ENCODE data around the gene SRXN1. TPM values are rescaled to one million over a fixed set of nuclear protein-coding genes. Genes with fewer than 3 reads are reported as not detected.
A peak's percentile ranks its signal among the peaks of the same experiment; 100 is the strongest.

Gene SRXN1
- total RNA-seq, 1 donor from 2014 or later, result 22.3 TPM

DNA sequence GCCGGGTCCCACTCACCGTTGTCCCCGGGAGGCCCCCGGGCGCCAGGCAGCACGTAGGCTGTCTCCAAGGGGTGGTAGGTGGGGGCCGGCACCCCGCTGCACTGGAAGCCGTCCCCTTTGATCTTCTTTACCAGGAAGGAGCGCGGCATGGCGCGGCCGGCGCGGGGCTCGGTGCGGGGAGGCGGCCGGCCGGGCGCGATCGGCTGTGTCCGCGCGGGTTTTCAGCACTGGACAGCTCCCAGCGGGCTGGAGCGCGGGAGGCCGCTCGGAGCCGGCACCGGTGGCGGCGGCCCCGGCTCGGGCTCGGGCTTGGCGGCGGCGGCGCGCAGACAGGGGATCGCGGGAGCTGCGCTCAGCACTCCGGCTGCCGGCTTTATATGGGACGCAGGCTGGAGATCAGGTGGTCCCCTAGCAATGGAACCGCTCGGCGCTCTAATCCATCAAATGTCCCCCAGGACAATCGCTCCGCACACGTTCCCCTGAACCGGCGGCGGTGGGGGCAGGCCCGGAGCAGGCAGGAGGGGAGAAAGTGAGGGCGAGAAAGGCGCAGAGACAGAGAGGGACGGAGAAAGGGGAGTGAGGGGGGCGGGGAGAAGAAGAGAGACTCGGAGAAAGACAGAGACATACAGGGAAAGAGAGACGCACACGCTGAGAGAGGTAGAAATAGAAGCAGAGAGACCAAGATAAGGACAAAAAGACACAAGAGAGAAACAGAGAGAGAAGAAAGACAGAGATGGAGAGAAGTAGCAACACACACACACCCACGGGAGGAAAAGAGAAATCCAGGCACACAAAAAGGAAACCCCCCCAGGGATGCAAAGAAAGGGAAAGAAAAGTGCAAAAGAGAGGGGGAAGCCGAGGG is 22.7 kb upstream of the SRXN1 start, which contains the start of gene SCRT2:
Gene SCRT2, minus strand, starts transcription at position 350 of the 862 bp plus-strand sequence. Its CDS starts 201 bp downstream, at position 149.
- peak; percentile 25 to 84 for DNase-seq (ENCODE audit: low read depth in 2 of 2)

GRCh38 chr20:675033-675452 is 22.0 kb upstream of the SRXN1 start:
- DNase-seq (ENCODE audit: low read depth in 2 of 2), result no peak

GRCh38 chr20:673603-674001 is 20.6 kb upstream of the SRXN1 start:
- DNase-seq (ENCODE audit: low read depth in 2 of 2), result no peak

DNA sequence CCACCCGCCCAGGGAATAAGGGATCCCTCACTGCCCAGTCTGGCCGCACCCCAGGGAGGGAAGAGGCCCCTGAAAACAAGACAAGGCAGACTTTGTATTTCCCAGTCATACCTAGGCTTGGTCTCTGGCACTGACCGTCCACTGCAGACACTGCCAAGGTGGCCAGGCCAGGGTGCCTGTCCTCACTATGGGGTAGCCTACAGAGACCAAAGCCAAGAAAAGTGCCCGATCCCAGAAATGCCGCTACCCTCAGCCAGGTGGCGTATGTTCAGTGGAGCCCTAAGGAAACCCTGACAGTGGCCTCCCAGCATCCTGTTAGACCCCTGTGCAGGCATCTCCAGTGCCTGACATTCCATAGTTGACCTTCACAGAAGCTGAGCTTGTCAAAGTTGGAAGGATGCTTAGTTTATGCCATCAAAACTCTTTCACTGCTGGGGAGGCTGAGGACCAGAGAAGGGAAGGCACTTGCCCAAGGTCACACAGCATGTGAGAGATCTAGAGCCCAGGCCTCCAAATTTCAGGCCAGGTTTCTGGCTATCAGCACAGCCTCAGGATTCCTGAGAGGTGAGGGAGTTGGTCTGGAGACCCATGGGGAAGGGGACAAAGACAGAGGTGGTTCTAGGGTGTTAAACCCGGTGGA is 20.1 kb upstream of the SRXN1 start:
- DNase-seq (ENCODE audit: low read depth in 2 of 2), result no peak

GRCh38 chr20:671252-672030 is 18.4 kb upstream of the SRXN1 start:
- no peak for DNase-seq (ENCODE audit: low read depth in 2 of 2)

- no peak for DNase-seq (ENCODE audit: low read depth in 2 of 2)
Measured at GRCh38 chr20:669573-669972, 16.6 kb upstream of the SRXN1 start.

DNA sequence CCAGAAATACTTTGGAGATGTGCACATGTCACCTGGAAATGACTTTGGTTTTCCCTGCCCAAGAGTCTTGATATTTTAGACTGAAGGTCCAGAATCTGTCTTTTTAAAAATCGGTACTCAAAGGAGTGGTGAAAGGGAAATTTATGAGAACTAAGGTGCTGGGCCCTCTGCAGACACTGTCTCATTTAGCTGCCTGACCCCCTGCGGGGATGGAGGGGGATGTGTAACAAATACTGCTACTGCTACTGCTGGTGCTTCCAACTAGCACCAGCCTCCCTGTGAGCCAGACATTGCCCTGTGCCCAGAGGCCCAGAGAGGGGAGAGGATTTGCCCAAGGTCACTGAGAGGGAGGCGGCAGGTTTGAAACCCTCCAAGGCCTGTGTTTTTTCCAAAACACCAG is 15.6 kb upstream of the SRXN1 start:
- DNase-seq (ENCODE audit: low read depth in 2 of 2), result no peak

DNA sequence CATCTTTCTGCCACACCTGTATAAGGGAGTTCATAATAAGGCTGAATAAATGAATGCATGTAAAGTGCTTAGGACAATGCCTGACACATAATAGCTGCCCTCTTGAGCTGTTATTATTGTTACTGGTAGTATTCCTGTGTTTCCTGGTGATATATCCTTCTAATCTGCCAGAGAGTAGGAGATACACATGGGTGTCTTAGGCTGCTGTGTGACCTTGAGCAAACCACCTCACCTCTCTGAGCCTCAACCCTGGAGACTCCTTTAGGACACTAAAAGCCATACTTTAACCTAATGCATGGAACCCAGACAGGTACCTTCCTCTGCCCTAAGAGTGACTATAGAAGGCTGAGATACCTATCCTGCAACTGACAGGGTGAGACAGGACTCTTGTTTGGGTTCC is 15.1 kb upstream of the SRXN1 start:
- no peak for DNase-seq (ENCODE audit: low read depth in 2 of 2)

DNA sequence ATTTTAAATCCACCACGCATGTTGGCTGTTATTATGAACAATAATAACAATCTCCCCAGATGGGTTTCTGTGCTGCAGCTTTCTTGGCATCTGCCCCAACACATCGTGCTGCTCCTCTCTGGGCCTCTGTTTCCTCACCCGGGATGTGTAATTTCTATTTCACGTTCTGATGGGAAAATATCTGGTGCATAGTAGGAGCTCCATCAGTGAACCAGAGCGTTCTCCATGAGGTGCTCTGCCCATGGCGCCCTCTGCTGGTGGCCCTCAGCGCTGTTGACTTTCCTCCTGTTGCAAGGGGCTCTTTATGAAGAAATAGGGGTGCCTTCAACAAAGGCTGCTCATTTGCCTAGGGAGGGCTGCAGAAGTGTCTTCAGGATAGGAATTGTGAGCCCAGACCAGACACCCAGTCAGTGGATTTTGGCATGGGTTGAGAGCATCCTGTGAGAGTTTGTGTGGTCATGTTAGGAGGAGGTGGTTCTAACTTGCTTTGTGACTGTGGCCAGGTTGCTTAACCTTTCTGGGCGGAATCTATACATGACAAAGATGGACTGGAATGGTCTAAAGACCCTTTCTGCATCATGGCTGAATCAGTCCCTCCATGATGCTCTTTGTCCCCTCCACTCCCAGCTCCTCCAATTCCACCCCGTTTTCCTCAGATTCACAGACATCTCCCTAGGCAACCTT is 14.5 kb upstream of the SRXN1 start:
- DNase-seq (ENCODE audit: low read depth in 2 of 2), result peak; percentile 9 to 58

- DNase-seq (ENCODE audit: low read depth in 2 of 2), result no peak
Measured at GRCh38 chr20:666877-667276, 13.9 kb upstream of the SRXN1 start.

- DNase-seq (ENCODE audit: low read depth in 2 of 2), result no peak
Measured at GRCh38 chr20:665276-665675, 12.3 kb upstream of the SRXN1 start.

DNA sequence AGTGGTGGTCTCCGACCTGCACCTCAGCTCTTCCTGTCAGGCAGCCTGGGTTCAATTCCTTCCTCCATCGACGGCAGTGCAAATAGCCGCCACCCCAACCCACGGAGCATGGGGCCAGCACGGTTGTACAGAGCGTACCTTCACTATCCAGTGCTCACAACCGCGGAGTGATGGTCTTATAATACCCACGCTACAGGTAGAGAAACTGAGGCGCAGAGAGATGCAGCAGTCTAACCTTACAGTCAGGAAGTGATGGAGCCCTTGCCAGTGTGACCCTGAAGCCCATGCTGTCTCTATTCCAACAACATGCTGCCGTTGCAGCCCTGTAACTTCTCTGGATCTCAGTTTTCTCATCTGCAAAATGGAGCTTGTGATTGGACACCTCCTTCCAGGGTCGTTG is 11.6 kb upstream of the SRXN1 start:
- DNase-seq (ENCODE audit: low read depth in 2 of 2), result no peak

- DNase-seq (ENCODE audit: low read depth in 2 of 2), result no peak
Measured at GRCh38 chr20:664151-664550, 11.2 kb upstream of the SRXN1 start.

GRCh38 chr20:663315-664090 is 10.5 kb upstream of the SRXN1 start:
- DNase-seq (ENCODE audit: low read depth in 2 of 2), result peak in 1 of 2 donors; percentile 22

DNA sequence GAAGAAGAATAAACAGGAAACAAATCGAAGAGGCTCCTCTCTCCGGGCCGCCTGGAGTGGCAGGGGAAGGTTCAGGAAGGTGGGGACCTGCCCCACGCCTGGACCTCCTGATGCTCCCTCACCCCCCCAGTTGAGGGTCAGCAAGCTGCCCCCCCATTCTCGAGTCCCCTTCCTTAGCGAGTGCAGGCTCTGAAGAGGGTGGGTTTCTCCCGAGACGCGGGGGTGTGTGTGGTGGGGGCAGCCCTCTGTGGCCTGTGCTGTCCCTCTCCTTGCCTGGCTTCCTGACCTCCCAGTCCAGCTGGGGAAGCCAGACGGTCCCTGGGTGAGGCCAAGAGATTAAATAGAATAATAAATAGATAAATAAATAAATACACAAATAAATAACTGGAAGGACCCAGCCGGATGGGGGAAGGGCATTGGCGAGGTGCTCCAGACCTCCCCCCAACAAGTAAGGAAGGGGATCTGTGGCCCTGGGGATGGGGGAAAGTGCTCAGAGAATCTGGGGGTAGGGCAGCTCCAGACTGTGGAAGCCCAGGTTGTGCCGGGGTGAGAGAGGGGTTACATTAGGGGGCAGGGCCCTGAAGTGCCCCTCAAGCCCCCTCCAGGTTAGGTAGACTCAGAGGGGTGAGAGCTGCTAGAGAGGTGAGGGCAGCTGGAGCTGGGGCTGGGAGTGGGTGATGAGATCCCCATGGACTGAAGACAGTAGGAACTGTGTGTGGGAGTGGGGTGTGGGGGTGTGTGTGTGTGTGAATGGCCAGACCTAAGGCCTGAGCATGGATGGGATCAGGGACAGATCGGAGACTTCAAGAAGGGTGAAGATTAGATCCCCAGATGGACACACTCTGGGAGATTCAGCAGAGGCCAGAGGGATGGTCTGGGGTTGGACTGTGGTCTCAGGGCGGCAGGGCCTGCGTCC is 9.5 kb upstream of the SRXN1 start:
- no peak for DNase-seq (ENCODE audit: low read depth in 2 of 2)

GRCh38 chr20:661474-662270 is 8.7 kb upstream of the SRXN1 start:
- no peak for DNase-seq (ENCODE audit: low read depth in 2 of 2)

DNA sequence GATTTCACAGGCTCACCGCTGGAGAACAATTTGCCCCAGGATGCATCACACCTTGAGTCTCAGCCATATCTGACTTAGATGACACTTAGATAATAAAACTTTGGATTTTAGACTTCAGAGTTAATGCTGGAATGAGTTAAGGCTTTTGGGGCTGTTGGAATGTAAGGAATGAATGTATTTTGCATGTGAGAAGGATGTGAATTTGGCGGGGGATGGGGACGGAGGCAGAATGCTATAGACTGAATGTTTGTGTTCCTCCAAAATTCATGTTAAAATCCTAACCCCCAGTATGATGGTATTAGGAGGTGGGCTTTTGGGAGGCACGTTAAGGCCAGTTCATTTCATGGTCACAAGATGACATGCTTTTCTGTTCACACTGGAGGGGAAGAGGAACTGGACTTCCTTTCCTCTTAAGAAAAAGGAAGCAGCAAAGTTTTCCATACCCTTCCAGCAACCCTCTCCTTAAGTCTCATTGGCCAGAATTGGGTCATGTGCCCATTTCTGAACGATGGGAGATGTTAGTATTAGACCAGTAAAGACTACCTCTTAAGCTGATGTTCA is 5.8 kb upstream of the SRXN1 start:
- no peak for DNase-seq (ENCODE audit: low read depth in 2 of 2)

DNA sequence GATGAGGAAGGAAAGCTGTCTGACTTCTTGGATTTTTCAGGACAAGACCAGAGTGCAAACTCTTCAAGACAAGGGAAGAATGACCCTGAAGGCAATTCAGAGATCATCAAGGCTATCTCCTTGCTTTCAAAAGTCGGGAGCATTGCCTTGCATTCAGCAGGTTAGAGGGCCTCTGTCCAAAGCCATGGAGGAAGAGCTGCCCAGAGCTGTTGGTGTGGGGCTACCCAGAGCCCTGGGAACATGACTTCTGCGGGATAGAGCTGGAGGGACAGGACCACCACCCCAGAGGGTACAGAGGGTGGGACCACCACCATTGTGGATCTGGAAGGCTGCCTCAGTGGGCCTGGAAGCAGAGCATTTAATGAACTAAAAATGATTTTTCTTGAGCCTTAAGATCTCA is 5.2 kb upstream of the SRXN1 start:
- DNase-seq (ENCODE audit: low read depth in 2 of 2), result no peak

All from dermis microvascular lymphatic vessel endothelial cell (primary cell).